Measurements from ENCODE around the gene NDUFB1.

Gene NDUFB1

DNA sequence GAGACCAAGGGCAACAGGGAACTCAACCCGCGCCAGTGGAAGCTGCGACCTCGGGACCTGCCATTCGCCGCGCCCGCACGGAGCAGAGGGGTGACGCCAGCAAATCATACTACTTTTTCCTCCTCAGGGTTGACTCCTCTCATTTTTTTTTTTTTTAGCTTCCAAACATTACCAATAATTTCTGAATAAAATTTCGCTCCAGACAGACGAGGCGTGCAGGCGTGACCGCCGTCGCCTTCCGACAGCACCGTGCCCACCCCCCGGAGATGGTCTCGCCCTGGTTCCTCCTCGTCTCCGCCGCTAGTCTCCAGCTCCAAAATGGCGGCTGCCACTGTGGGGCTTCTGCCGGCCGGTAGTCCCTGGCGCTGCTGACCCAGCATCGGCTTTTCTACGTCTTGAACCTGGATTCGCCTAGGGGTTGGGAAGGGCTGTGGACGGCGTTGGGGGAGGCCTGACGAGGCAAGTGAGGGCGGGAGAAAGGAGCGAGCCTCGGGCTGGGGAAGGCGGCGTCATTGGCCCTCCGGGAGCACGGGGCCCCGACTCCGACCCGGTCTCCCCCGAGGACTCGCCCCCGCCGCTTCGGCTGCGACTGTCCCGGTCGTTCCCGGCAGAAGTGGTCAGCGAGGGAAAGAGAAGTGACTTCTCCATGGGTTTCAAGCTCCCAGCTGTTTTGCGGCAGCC lies at the start of gene NDUFB1, which contains the start of gene CPSF2:
Gene NDUFB1, minus strand, starts transcription at position 37 of the 681 bp plus-strand sequence. CDS start 4,069 bp downstream, outside the sequence.
Gene CPSF2, plus strand, starts transcription at position 300 of the 681 bp plus-strand sequence. CDS start 9,016 bp downstream, outside the sequence.
- peak; percentile 82 for DNase-seq (ENCODE audit: low read depth)
- TF ChIP-seq, protein P1, sequence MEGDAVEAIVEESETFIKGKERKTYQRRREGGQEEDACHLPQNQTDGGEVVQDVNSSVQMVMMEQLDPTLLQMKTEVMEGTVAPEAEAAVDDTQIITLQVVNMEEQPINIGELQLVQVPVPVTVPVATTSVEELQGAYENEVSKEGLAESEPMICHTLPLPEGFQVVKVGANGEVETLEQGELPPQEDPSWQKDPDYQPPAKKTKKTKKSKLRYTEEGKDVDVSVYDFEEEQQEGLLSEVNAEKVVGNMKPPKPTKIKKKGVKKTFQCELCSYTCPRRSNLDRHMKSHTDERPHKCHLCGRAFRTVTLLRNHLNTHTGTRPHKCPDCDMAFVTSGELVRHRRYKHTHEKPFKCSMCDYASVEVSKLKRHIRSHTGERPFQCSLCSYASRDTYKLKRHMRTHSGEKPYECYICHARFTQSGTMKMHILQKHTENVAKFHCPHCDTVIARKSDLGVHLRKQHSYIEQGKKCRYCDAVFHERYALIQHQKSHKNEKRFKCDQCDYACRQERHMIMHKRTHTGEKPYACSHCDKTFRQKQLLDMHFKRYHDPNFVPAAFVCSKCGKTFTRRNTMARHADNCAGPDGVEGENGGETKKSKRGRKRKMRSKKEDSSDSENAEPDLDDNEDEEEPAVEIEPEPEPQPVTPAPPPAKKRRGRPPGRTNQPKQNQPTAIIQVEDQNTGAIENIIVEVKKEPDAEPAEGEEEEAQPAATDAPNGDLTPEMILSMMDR (IDR thresholded peaks at IDR 0.05; ENCODE audit: insufficient read depth, low read depth, low read length, missing control alignments) = no peak
- peak within 1 kb of the TSS; percentile 98 for H3K4me3 ChIP-seq (ENCODE audit: low read length)

DNA sequence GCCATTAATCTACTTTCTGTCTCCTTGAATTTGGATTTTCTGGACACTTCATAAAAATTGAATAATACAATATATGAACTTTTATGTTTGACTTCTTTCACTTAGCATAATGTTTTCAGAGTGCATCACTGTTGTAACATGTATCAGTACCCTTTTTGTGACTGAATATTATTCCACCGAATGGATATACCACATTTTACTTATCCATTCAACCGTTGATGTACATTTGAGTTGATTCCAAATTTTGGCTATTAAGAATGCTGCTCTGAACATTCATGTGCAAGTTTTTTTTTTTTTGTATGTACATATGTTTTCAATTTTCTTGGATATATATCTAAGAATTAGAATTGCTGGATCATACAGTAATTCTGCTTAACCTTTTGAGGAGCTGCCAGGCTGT lies 43.5 kb upstream of the NDUFB1 start:
- TF ChIP-seq, protein P1 (IDR thresholded peaks at IDR 0.05; ENCODE audit: insufficient read depth, low read depth, low read length, missing control alignments) = no peak
- H3K4me3 ChIP-seq (ENCODE audit: low read length) = no peak overlapping the region
- DNase-seq (ENCODE audit: low read depth) = no peak

DNA sequence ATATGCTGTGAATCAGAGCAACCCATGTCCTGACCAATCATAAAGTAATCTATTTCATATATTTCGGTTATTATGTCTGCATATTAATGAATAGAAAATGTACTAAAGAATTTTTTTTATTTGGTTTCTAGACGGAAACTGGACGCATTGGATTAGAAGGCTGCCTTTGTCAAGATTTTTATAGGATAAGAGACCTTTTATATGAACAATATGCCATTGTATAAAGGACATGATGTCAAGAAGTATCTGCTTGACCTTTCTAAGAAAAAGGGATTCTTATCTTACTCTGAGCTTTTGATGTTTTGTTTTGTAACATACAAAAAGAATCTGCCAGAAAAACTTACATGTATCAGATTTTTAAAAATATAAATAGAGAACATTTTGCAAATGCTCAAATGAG lies 40.0 kb upstream of the NDUFB1 start:
- H3K4me3 ChIP-seq (ENCODE audit: low read length) = no peak overlapping the region
- no peak for DNase-seq (ENCODE audit: low read depth)
- TF ChIP-seq, protein P1 (IDR thresholded peaks at IDR 0.05; ENCODE audit: insufficient read depth, low read depth, low read length, missing control alignments) = no peak

DNA sequence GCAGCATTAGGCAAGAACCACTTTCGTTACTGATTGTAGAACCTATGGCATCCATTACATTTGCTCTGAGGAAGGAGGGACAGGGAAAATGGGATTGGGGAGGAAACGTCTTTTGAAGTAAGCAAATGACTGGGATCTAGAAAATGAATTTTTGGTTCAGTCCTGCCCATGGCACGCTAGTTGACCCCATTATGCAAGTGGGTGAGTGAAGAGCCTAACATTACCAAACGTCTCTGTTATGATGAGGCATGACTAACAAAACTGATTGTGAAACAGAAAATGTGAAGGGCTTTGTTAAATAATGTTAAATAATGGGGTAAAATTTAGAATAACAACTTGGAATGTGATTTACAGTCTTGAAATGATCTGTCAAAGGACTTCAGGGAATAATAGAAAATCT lies 39.1 kb upstream of the NDUFB1 start:
- peak; percentile 76 for DNase-seq (ENCODE audit: low read depth)
- TF ChIP-seq, protein P1 (IDR thresholded peaks at IDR 0.05; ENCODE audit: insufficient read depth, low read depth, low read length, missing control alignments) = no peak
- H3K4me3 ChIP-seq (ENCODE audit: low read length) = no peak overlapping the region

DNA sequence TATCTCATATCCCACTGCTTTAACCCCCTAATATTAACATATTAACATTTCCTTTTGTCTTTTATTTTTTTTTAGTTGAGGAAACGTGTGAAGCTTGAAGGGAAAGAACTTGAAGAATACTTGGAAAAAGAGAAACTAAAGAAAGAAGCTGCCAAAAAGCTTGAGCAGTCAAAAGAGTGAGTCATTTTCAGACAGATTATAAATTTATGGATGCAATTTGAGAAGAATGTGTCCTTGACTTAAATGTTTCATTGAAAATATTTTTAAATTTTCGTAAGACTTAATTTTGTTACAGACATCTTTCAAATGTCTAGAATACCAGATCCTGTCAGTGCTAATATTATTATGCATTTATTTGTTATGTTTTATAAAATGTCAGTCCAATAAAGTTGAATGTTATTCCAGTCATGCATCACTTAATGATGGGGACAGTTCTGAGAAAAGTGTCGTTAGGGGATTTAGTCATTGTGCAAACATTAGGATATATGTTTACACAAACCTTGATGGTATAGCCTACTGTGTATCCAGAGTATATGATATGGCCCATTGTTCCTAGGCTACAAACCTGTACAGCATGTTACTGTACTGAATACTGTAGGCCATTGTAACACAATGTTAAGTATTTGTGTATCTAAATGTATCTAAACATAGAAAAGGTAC lies 32.9 kb upstream of the NDUFB1 start:
- TF ChIP-seq, protein P1 (IDR thresholded peaks at IDR 0.05; ENCODE audit: insufficient read depth, low read depth, low read length, missing control alignments) = no peak

DNA sequence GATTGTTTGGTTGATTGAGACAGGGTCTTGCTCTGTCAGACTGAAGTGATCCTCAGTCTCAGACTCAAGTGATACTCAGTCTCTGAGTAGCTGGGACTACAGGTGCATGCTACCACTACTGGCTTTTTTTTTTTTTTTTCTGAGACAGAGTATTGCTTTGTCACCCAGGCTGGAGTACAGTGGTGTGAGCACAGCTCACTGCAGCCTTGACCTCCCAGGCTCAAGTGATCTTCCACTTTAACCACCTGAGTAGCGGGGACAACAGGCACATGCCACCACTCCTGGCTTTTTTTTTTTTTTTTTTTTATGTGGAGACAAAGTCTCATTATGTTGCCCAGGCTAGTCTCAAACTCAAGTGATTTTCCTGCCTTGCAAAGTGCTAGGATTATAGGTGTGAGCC lies 32.1 kb upstream of the NDUFB1 start:
- TF ChIP-seq, protein P1 (IDR thresholded peaks at IDR 0.05; ENCODE audit: insufficient read depth, low read depth, low read length, missing control alignments) = no peak

More for the DNA sequence above, 32.9 kb upstream of the NDUFB1 start:
- no peak for DNase-seq (ENCODE audit: low read depth)
- H3K4me3 ChIP-seq (ENCODE audit: low read length) = no peak overlapping the region

More for the DNA sequence above, 32.1 kb upstream of the NDUFB1 start:
- H3K4me3 ChIP-seq (ENCODE audit: low read length) = no peak overlapping the region
- no peak for DNase-seq (ENCODE audit: low read depth)
